Superior temporal gyrus (tissue), 1 donor: ENCODE results near the gene IL11RA.
A peak's percentile ranks its signal among the peaks of the same experiment; 100 is the strongest.

Source experiments
- DNase-seq: peaks from one replicate; pipeline ENCODE4 v3.0.0-alpha.2; 2016; ENCODE audit errors: extremely low spot score

IL11RA gene

DNA sequence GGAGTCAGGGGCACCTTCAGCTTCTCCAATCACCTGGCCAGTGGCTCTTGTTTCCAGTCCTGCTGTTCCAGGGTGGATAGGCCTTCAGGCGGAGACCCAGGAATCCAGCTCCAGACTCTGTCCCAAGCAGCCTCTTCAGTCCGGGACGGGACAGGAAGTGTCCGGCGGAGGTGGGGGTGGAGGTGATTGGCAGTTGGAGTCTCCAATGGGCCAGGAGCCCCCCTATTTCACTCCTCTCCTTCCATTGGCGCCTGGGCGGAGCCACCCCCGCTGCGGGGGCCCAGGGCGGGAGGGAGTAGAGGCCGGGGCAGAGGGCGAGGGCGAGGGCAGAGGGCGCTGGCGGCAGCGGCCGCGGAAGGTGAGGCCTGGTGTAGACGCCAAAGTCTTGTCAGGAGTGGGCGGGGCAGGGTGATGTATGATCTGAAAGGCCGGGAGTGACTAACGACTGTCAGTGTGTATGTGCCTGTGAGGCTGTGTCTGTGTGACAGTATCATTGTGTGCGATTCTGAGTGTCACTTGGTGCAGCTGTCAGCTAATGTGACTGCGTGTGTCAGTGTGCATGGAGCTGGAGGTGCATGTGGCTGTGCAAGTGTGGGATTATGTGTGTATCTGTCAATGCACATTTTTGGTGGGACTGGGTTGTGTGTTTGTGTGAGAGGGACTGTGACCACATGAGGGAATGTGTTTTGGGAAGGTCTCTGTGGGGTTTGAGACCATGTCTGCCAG, at the start of gene IL11RA:
IL11RA (plus strand) TSS at position 310 of the 726 bp plus-strand sequence. CDS start 3,033 bp downstream, outside the sequence.
- peak; percentile 88 for DNase-seq

DNA sequence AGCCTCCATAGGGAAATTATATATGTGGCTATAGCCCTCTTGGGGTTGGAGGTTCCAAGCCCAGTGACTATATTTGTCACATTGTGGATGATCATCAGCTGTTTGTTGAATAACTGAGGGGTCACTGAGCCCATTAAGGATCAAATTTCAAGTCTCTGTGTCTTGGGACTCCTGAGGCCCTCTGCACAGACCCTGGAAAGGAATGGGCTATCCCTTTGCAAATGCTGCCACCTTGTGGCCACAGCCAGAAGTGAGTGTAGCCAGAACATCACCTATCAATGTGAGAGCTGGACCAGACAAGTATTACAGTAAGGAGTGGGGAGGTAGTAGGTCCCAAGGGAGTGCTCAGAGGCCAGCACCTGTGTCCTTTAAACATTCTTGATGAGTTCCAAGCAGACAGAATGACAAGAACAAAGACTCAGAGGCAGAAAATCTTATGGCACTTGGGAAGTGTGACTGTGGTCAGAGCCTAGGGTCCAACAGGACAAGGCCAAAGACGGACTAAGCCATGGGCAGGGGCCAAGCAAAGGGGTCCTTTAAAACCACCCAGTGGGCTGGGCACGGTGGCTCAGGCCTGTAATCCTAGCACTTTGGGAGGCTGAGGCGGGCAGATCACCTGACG, 48.3 kb upstream of the IL11RA start:
- peak; percentile 96 for DNase-seq

GRCh38 chr9:34606190-34606589, 45.8 kb upstream of the IL11RA start:
- DNase-seq: no peak

DNA sequence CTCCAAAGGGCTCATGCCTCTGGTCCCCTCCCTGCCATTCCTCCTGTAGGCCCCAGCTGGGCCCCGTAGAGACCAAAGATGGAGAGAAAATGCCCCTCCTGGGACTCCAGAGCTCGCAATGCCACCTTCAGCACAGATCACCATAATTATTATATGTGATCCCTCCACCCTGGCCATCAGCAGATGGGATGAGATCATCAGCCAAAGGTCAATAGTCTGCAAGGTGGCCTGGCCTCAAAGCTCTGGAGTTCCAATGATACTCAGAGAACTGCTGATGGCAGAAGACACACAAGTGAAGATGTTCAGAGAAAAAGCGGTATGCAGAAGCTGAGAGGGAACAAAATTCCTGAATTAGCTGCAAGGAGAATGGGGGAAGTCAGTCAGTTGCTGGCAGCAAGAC, 45.1 kb upstream of the IL11RA start:
- no peak for DNase-seq

GRCh38 chr9:34607331-34607730, 44.7 kb upstream of the IL11RA start:
- no peak for DNase-seq

- DNase-seq: no peak
These were observed 41.4 kb upstream of the IL11RA start for GRCh38 chr9:34610434-34611206.

DNA sequence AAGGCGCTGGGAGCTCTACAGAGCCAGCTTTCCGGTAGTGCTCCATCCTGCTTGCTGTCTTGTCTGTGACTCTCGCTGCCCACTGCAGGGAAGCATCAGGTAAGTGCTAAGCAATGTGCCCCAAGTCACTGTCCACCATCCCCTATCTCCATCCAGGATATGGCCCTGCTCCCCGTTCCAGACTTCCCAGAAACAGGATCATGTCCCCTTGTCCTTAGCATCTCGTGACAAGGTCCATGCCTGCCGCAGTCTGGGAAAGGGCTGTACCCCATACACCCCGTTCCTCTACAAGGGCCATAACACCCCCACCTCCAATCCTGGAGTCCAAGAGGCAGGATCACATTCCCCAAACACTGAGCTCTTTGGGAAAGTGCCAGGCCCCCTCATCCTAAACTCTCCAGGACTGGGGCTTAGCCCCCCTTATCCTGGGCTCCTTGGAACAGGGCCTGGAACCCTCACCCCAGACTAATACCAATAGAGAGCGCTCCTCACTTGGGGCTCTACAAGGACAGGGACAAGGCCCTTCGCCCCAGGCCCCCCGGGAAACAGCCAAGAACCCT, 40.7 kb upstream of the IL11RA start:
- no peak for DNase-seq

DNA sequence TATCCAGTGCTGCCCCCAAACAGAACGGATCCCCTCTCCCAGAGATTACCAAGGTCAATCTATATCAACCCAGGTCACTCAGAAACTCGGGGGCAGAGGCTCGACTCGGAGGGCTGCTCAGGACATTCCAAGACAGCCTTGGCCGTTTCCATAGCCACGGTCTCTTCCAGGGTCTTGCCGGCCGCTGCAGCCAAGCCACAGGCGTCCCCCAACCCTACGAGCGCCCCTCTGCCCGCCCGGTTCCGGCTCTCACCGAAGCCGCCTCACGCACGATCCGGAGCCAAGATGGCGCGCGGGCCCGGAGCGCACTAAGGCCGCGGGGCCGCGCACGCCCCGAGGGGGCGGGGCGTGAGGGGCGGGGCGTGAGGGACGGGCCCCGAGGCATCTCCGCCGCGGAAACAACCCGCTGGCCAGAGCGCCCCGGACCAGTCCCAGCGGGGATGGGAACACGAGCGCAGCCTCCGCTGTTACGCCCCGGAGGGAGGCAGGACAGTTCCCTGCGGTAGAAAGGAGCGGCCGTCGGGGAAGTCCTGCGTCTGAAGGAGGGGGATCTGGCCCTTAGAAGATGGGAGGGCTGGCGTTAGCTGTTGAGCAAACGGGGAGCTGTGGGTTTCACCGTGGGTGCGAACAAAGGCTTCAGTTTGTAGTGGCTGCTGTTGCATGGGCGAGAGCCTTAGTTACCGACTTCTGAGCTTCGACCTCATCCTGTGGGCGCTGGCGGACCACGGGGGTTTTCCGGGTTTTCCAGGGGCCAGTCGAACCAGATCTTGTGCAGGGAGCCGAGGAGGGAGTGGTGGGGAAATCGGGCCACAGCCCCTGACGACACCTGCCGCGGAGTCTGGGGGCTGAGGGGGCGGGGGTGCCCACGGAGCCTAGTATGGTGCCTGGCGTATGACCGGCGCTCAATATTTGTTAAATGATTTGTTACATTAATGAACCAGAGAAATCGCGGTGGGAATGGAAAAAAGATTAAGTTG, 39.9 kb upstream of the IL11RA start, which contains the start of gene RPP25L:
RPP25L (minus strand) TSS at position 287 of the 977 bp plus-strand sequence. CDS start 801 bp downstream, outside the sequence.
- DNase-seq: peak; percentile 89

- DNase-seq: peak; percentile 93
These were observed 39.1 kb upstream of the IL11RA start for GRCh38 chr9:34612788-34613390.

GRCh38 chr9:34615132-34615531, 36.9 kb upstream of the IL11RA start:
- no peak for DNase-seq

DNA sequence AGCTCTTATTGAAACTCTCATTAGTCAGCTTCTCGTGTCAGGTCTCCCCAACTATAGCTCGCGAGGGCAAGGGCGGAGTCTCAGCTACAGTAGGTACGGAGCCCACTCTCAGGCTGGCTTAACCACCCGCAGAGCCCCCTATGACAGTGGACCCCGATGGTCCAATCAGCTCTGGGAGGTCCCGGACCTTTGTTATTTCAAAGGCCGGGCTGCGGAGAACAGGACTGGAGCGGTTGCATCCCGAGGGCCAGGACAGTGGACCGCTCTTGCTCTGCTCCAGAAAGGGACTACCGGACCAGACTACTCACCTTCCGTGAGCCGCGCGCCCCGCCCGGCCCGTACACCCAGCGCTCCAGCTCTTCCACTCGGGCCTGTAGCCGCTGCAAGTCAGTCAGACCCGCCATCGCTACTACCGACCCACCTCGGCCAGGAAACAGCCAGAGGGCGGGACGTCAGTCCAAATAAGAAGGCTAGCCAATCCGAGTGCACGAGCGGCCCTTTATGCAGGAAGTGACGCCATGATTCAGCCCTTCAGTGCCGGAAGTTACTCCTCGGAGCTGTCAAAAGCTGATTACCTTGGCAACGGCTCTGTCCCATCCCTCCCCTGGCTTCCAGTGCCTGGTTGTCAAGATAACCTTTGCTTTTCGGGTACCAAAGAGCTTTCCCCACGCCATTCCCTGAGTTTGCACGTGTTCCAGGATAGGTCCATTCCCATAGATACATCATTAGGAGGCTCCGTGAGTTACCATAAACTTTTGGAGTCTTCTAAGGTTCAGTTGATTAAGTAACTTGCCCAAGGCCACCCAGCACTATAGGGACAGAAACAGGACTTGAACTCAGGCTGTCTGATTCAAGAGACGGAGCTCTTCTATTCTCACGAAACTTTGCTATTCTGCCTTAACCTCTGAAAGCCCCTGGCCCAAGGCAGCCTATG, 31.7 kb upstream of the IL11RA start, which contains the start of gene DCTN3:
DCTN3 (minus strand) TSS at position 435 of the 934 bp plus-strand sequence; CDS start at position 404, 31 bp downstream.
- peak; percentile 99 for DNase-seq

DNA sequence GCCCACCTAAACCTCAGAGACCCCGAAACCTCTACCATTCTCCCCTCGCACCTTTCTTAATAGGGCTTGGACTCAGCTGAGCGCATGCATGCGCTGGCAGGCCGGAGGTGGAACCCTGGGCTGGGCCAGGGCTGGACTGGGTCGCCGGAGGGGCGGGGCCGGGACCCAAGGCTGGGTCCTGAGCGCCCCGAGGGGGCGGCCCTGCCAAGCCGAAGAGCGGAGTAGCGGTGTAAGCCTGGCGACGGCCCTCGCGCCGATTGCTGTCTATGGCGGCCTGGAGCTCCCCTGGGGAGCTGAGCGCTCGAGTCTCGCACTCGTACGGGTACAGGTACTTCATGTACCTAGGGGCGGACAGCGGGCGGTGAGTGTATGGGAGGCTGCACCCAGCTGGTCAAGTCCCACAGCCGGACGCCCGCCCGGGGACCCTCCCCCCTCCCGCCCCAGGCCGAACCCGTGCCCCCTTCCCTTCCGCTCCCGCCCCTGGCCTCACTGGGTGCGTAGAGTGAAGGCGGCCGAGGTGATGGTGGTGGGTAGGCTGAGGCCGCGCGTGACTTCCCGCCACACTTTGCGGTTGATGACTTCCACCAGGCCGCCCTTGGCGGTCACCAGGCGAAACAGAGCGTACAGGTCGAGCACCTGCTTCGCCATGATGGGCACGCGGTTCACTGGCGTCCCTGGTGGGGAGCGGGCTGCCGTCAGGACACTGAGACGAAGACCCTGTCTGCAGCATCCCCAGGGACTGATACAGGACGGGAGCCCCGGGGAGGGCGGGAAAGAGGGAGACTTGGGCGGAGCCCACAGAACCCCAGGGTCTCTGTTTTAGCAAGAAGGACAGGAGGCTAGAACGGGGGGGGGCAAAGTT, 28.4 kb upstream of the IL11RA start:
- no peak for DNase-seq

DNA sequence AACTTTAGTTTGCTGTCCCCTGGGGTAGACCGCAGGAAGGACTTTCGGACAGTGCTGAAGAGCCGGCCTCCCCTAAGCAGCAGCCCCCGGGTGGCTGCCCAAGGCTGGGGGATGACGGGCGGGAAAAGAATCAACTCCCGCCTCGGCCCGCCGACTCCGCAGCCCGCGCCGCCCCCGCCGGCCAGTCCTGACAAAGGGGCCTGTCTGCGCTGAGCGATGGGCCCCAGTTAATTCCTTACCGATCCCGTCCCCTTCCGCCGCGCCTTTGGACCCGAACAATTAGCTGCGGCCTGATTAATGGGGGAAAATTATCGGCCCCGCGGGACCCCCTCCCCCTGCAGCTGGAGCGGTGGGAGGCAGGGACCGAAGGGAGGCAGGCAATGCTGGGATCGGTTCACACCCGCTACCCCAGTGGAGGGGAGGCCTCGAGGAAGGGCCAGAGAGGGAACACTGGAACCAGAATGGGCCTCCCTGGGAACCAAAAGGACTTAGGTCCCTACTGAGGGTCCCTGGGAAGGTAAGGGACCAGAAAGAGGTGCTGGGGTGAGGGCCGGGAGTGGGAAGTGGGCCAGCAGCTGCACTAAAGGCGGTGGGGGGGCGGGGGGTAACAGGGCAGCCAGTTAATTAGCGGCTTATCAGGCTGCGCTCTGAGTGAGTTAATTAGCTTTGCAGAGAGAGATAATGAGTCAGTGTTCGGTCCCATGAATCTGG, 27.4 kb upstream of the IL11RA start:
- DNase-seq: no peak

GRCh38 chr9:34625186-34625486, 26.8 kb upstream of the IL11RA start:
- no peak for DNase-seq

DNA sequence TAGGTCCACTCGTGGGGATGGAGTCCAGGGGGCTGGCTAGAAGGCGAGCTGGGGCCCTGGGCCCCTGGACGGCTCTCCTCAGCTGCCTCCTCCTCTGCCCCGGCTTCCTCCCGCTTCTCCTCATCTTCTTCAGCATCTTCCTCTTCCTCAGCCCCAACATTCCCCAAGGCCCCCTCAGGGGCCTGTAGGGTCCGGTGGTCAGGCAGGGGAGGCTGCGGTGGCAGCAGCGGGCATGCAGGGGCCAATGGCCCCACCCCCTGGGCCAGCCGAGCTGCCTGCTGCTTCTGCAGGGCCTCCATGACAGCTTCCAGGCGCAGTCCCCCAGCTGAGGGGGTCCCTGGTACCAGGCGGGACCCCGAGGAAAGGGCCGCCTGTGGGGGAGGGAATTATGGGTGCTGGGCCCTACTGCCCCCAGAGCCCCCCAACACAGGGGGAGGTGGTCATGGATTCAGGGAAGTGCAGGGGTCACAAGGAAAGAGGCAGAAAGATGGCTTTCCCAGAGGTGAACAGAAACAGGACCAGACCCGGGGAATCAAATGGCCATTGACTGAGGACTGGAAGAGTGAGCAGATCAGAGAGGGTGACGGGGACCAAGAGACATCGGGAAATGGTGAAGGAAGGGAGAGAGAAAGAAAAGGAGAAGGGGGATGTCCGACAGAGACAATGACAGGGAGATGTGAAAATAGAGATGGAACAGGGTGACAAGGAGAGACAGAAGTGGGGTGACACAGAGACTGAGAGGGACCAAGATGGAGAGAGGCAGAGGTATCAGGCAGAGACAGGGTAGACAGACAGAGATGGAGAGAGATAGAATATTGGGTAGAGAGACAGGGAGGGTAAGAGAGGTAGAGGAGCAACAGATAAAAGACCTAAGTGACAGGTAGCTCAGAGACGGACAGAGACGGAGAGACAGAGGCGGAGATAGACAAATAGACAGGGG, 24.0 kb upstream of the IL11RA start:
- DNase-seq: no peak

DNA sequence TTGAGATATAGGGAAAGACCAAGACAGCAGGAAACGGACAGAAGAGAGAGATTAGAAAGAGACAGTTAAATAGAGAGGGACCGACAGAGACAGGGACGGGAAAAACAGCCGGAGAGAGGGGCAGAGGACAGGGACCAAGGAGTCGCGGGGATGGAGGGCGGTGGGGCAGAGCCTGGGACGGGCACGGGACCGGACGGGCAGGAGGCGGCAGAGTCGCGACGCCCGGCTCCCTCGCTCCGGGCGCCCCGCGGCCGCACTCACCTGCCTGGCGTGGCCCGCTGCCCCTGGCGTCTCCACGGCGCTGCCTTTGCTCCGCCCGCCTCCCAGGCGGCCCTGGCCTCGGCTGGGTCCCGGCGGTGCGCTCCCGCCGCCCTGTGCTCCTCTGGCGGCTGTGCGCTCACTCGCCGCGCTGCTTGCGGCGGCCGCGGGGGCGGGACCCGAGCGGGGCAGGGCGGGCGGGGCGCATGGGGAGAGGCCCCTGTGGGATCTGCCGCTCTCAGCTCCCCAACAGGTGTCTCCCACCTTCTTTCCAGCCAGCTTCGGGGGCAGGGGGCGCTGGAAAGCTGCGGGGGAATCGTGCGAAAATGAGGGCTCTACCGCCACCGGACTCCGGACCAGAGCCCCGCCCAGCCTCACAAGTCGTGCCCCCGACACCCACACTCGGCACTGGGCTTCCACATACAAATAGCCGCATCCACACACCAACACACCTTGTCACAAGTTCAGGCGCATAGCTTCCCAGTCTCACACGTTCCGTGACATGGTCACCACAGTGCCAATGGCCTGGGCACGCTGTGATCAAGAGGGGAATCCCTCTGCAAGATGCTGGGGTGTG, 23.1 kb upstream of the IL11RA start, which contains the start of gene ARID3C:
ARID3C (minus strand) TSS at position 411 of the 835 bp plus-strand sequence. CDS start 1,052 bp downstream, outside the sequence.
- no peak for DNase-seq
